Activated T-helper 17 cell treated with anti-CD3 and anti-CD28 coated beads, Interleukin-2, amount 50 U/mL, for 72 hours (primary cell): ENCODE data around the gene MRAP2. TPM values are rescaled to one million over a fixed set of nuclear protein-coding genes. Genes with fewer than 3 reads are reported as not detected.
"Not testable (repeated sequence)": the region's sequence is repeated elsewhere in the genome, so short reads cannot be mapped to it uniquely, and the experiment has no call there.

Experiments
- ATAC-seq: fragments of 150-1000 bp; cut with Tn5 transposase; replicated peaks from 2 replicates; pipeline ENCODE4 v1.10.0; 2021; ENCODE audit warnings: mild to moderate bottlenecking, moderate library complexity
- H3K27ac Mint-ChIP-seq: one replicate; pipeline ENCODE4 v1.8.0; 2022; ENCODE audit warnings: mixed read lengths
- H3K27me3 Mint-ChIP-seq: one replicate; pipeline ENCODE4 v1.8.0; 2022; ENCODE audit warnings: mixed read lengths
- H3K36me3 Mint-ChIP-seq: one replicate; pipeline ENCODE4 v1.8.0; 2022; ENCODE audit warnings: low read depth, mild to moderate bottlenecking, mixed read lengths
- H3K4me1 Mint-ChIP-seq: one replicate; pipeline ENCODE4 v1.8.0; 2022; ENCODE audit warnings: mixed read lengths
- H3K4me3 Mint-ChIP-seq: one replicate; pipeline ENCODE4 v1.8.0; 2022; ENCODE audit warnings: mild to moderate bottlenecking, mixed read lengths
- H3K9me3 Mint-ChIP-seq: one replicate; pipeline ENCODE4 v1.8.0; 2022; ENCODE audit warnings: mixed read lengths
- total RNA-seq, 2 donors: library from RNA; stranded (reverse); gene quantifications; one replicate each; pipeline ENCODE4 v1.2.3, GENCODE V29; 2022

Gene MRAP2
- total RNA-seq, 2 donors from 2014 or later: 0.11 TPM; not detected in 1

DNA sequence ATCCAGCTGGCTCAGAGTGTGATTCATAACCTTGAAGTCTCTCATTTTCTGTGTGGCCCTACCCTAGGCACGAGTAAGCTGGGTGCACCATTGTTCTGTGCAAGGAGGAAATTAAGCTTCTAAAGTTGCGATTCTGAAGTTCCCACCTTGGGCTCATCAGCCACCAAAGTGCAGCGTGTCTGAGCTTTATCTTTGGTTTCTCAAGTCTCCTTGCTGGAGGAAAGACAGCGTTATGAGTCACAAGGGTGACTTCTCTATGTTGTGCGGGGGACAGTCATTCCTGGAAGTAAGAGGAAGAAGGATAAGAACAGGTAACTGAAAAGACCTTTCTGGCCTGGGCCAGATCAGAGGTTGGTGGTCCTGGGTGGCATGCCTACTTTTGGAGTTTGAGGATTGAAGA is 16.8 kb downstream of the MRAP2 start:
- Mint-ChIP-seq H3K4me1 (no peaks in the 10 kb centered on the region), H3K9me3 (no peaks in the 10 kb centered on the region), H3K27me3 (peaks cover 11% of the 10 kb centered on the region), H3K4me3 (no peak overlapping the region), H3K27ac (no peak overlapping the region), H3K36me3 (no peaks in the 10 kb centered on the region)
- no peak for ATAC-seq

DNA sequence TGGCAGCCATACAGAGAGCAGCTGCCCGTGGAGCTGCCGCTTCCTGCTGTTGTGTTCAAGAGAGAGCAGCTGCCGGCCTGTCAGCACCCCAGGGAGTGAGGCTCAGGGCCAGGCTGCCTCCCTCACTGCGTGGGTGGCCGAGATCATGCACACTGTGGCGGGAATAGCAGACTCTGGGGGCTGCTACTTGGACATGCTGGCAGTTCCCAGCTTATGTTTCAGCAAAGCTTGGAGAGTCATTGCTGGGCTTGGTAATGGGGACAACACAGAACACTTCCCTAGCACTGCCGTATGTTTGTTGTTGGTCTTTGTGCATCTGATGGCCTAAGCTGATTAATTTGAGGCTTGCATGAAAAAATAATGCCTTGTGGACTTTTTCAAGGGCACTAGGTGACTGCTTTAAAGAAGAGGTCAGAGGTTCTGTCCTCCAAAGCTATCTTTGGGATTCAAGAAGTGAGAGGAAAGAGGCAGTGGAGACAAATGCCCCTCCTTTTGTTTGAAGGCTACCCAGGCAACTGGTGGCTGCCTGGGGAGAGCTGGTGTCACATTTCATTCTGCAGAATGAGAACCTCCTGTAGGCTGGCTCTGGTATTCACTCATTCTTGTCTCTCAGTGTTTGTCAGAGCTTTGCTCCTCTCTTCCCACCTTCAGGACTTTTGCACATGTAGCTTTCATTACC is 18.8 kb downstream of the MRAP2 start:
- Mint-ChIP-seq H3K4me3 (no peak overlapping the region), H3K27ac (no peak overlapping the region), H3K36me3 (no peaks in the 10 kb centered on the region), H3K27me3 (peaks cover 7% of the 10 kb centered on the region), H3K9me3 (no peaks in the 10 kb centered on the region), H3K4me1 (no peaks in the 10 kb centered on the region)
- no peak for ATAC-seq

DNA sequence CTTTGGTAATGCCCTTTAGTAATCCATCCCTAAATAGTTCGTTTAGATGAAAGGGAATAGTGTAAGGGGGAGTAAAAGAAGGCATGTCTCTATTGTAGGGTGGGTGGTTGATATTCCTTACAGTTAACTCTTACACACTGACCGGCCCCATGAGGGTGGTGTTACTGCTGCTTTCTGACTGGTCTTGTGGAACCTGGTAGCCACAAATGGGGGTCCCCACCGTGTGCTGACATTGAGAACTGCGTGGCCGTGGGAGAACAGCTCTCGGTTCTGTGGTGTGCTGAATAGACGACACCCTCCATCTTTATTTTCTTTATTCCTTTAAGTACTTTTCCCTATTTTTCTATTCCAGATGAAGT is 19.3 kb downstream of the MRAP2 start:
- ATAC-seq: no peak
- Mint-ChIP-seq H3K36me3 (no peaks in the 10 kb centered on the region), H3K4me3 (no peak overlapping the region), H3K4me1 (no peaks in the 10 kb centered on the region), H3K27me3 (peaks cover 7% of the 10 kb centered on the region), H3K9me3 (no peaks in the 10 kb centered on the region), H3K27ac (no peak overlapping the region)

- H3K4me3 Mint-ChIP-seq: no peak overlapping the region
- H3K27ac Mint-ChIP-seq: no peak overlapping the region
- H3K4me1 Mint-ChIP-seq: no peaks in the 10 kb centered on the region
- H3K9me3 Mint-ChIP-seq: no peaks in the 10 kb centered on the region
- no peaks in the 10 kb centered on the region for H3K36me3 Mint-ChIP-seq
- peaks cover under 1% of the 10 kb centered on the region for H3K27me3 Mint-ChIP-seq
- ATAC-seq: no peak
These were observed 22.1 kb downstream of the MRAP2 start for GRCh38 chr6:84055647-84056046.

- no peaks in the 10 kb centered on the region for H3K36me3 Mint-ChIP-seq
- H3K4me1 Mint-ChIP-seq: no peaks in the 10 kb centered on the region
- H3K27ac Mint-ChIP-seq: no peak overlapping the region
- H3K27me3 Mint-ChIP-seq: no peaks in the 10 kb centered on the region
- H3K9me3 Mint-ChIP-seq: no peaks in the 10 kb centered on the region
- H3K4me3 Mint-ChIP-seq: no peak overlapping the region
- no peak for ATAC-seq
These were observed 24.3 kb downstream of the MRAP2 start for GRCh38 chr6:84057908-84058307.

GRCh38 chr6:84059082-84059481 is 25.5 kb downstream of the MRAP2 start:
- H3K9me3 Mint-ChIP-seq: no peaks in the 10 kb centered on the region
- no peaks in the 10 kb centered on the region for H3K36me3 Mint-ChIP-seq
- no peak for ATAC-seq
- H3K27me3 Mint-ChIP-seq: no peaks in the 10 kb centered on the region
- H3K4me1 Mint-ChIP-seq: no peaks in the 10 kb centered on the region
- no peak overlapping the region for H3K27ac Mint-ChIP-seq
- H3K4me3 Mint-ChIP-seq: no peak overlapping the region

- Mint-ChIP-seq H3K9me3 (no peaks in the 10 kb centered on the region), H3K4me1 (no peaks in the 10 kb centered on the region), H3K27ac (no peak overlapping the region), H3K36me3 (no peaks in the 10 kb centered on the region), H3K27me3 (no peaks in the 10 kb centered on the region), H3K4me3 (no peak overlapping the region)
- no peak for ATAC-seq
These were observed 27.6 kb downstream of the MRAP2 start for GRCh38 chr6:84061174-84061573.

GRCh38 chr6:84061613-84062398 is 28.2 kb downstream of the MRAP2 start:
- no peak overlapping the region for H3K27ac Mint-ChIP-seq
- H3K36me3 Mint-ChIP-seq: no peaks in the 10 kb centered on the region
- no peak for ATAC-seq
- no peaks in the 10 kb centered on the region for H3K9me3 Mint-ChIP-seq
- H3K4me3 Mint-ChIP-seq: no peak overlapping the region
- H3K4me1 Mint-ChIP-seq: no peaks in the 10 kb centered on the region
- no peaks in the 10 kb centered on the region for H3K27me3 Mint-ChIP-seq

GRCh38 chr6:84062519-84063154 is 29.1 kb downstream of the MRAP2 start:
- H3K4me3 Mint-ChIP-seq: no peak overlapping the region
- H3K4me1 Mint-ChIP-seq: no peaks in the 10 kb centered on the region
- H3K9me3 Mint-ChIP-seq: no peaks in the 10 kb centered on the region
- ATAC-seq: no peak
- H3K27ac Mint-ChIP-seq: no peak overlapping the region
- no peaks in the 10 kb centered on the region for H3K36me3 Mint-ChIP-seq
- H3K27me3 Mint-ChIP-seq: no peaks in the 10 kb centered on the region

DNA sequence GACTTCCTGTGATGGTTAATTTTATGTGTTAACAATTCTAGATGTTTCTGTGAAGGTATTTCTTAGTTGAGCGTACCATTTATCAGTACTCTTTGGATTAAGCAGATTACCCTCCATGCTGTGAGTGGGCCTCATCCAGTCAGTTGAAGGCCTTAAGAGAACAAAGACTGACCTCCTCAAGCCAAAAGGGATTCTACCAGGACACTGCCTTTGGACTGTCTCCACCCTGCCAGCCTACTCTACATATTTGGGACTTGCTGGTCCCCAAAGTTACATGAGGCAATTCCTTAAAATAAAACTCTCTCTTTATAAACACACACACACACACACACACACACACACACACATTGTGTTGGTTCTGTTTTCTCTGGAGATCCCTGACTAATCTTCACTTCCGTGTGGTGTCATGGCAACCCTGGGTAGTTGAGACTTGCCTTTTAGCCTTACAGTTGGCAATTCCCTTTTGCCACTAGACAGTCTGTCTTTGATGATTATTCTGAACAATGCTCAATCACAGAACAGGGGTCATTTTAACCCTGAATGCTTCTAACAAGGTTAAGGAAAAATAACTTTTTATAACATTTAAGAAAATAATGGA is 32.2 kb downstream of the MRAP2 start:
- H3K9me3 Mint-ChIP-seq: no peaks in the 10 kb centered on the region
- no peaks in the 10 kb centered on the region for H3K4me1 Mint-ChIP-seq
- H3K27me3 Mint-ChIP-seq: peaks cover 4% of the 10 kb centered on the region
- H3K4me3 Mint-ChIP-seq: no peak overlapping the region
- H3K27ac Mint-ChIP-seq: no peak overlapping the region
- H3K36me3 Mint-ChIP-seq: no peaks in the 10 kb centered on the region
- ATAC-seq: no peak

DNA sequence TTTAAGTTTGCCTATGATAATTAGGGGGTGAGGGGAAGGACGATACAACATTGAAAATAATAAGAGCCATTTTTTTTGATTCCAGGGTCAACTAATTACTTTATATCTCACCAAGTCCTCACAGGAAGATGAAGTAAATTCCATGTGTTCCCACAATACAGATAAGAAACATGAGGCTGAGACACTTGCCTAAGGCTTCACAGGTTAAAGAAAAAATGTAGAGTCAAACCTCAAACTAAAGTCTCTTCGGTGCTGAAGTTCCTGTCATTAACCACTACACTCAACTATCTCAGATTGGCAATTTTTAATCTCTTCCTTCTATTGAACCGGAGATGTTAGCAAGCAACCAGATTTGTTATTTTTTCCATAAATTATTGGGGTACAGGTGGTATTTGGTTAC is 33.0 kb downstream of the MRAP2 start:
- Mint-ChIP-seq H3K27ac (no peak overlapping the region), H3K4me1 (no peaks in the 10 kb centered on the region), H3K9me3 (no peaks in the 10 kb centered on the region), H3K36me3 (no peaks in the 10 kb centered on the region), H3K4me3 (no peak overlapping the region), H3K27me3 (peaks cover 8% of the 10 kb centered on the region)
- no peak for ATAC-seq

- not testable (repeated sequence) for H3K4me1 Mint-ChIP-seq, H3K4me3 Mint-ChIP-seq, H3K9me3 Mint-ChIP-seq, ATAC-seq, H3K36me3 Mint-ChIP-seq, H3K27ac Mint-ChIP-seq
- peaks cover 15% of the 10 kb centered on the region for H3K27me3 Mint-ChIP-seq
These were observed 35.3 kb downstream of the MRAP2 start for GRCh38 chr6:84068873-84069272.

DNA sequence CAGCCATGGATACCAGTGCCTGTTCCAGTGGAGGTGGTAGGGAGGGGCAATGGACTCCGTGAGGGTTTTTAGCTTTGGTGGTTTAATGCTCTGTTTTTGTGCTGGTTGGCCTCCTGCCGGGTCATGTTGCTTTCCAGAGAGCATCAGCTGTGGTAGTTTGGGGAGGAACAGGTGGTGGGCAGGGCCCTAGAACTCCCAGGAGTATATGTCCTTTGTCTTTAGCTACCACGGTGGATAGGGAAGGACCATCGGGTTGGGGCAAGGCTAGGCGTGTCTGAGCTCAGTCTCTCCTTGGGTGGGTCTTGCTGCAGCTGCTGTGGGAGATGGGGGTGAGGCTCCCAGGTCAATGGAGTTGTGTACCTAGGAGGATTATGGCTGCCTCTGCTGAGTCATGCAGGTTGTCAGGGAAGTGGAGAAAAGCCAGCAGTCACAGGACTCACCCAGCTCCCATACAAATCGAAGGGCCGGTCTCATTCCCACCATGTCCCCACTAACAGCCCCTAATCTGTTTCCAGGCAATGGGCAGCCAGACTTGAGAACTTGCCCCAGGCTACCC is 38.9 kb downstream of the MRAP2 start:
- Mint-ChIP-seq H3K4me3 (no peak overlapping the region), H3K27ac (no peak overlapping the region), H3K4me1 (no peaks in the 10 kb centered on the region), H3K36me3 (no peaks in the 10 kb centered on the region), H3K27me3 (peaks cover 19% of the 10 kb centered on the region), H3K9me3 (no peaks in the 10 kb centered on the region)
- no peak for ATAC-seq

DNA sequence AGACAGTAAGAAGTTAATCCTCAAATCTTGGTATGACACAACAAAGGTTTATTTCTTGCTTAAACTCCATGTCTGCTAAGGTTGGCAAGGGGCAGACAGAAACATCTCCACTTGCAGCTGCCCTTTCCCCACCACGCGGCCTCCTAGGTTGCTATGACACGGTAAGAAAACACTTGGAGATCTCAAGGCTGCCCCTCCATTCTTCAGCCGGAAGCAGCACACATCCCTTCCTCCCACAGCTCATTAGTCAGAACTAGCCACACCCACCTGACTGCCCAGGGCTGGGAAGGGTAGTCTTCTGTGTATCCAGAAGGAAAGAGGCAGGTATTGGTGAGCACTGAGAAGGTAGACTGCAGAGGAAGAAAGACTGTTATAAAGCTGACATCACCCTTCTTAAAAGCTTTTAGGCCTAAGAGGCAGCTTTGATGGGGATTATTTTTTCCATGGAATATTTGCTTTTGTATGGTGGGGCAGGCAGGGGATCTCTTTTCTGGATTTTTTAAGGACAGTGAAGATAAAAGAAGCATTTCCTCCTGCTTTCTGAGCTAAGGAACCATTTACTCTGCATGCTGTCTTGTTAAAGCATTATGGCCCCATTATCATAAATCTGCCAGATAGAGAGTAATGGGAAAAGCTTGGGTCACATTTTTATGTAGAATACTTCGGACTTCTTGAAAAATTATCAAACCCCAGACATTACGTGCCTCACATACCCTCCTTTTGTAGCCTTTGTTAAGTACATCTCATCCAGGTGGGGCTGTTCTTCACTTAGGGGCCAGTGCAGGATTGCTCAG is 41.6 kb downstream of the MRAP2 start:
- H3K4me1 Mint-ChIP-seq: no peaks in the 10 kb centered on the region
- ATAC-seq: no peak
- H3K27ac Mint-ChIP-seq: no peak overlapping the region
- H3K4me3 Mint-ChIP-seq: no peak overlapping the region
- H3K9me3 Mint-ChIP-seq: no peaks in the 10 kb centered on the region
- H3K36me3 Mint-ChIP-seq: no peaks in the 10 kb centered on the region
- peaks cover 21% of the 10 kb centered on the region for H3K27me3 Mint-ChIP-seq
